HG03045 (cell line): ENCODE measurements around the gene GPM6B.
A peak's percentile ranks its signal among the peaks of the same experiment; 100 is the strongest.

Experiments
- ATAC-seq: cut with Tn5 transposase; IDR thresholded peaks from one replicate; pipeline ENCODE4 v1.9.1; 2021; ENCODE audit warnings: mild to moderate bottlenecking, moderate library complexity; ENCODE audit not compliant: unreplicated experiment

GPM6B gene

DNA sequence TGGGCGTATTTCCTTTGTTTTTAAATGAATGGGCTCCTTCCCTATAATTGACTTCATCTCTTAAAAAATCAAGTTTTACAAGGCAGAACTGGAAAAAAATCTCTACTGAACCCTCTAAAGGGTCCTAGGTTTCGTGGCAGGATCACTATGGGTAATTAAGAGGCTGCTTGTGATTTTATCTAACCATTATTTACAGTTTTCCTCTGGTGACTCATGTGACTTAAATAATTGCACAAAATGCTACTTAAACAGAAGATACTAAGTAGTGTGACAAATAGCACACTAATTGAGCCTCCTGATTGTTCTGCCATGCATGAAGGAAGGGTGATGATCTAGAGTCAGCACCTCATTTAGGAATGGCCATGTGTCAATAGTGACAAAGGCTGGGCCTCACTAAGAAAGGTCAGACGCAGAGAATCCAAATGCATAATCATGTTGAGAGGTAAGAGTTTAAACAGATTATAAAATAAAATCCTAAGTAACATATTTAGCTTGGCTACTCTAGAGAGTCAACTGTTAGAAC lies 46.8 kb downstream of the GPM6B start:
- no peak for ATAC-seq

DNA sequence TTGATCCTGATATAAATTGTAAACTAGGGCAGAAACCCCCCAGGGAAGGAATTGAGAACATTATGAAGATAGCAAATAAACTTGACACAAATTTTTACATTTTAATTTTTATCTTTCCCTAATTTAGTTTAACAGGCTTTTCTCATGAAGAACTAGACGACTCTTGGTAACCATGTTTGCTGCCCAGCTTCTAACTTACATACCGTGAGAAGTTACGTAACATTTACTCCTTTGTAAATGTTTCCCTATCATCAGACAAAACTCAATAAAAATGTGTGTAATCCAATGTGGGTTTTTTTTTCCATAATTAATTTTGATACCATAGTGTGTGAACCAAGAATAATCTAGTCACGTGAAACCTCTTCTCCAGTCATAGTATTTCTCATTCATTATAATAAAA lies 48.0 kb downstream of the GPM6B start:
- no peak for ATAC-seq

DNA sequence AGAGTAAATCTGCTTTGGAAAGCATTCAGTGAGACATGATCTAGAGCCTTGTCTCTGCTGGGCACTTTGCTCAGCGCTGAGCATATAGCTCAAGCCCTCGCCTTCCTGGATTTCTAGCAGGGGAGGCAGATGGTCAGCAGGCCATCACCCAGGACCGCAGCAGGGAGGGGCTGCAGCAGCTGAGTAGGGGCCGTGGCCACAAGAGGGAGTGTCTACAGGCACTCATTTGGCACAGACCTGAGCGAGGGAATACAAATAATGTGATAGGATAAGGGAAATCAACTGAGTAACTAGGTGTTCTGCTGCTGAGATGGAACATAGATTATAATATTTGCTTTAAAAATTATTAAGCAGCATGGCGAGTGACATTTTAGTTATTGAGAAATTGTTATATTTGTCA lies 52.1 kb downstream of the GPM6B start:
- ATAC-seq = no peak

DNA sequence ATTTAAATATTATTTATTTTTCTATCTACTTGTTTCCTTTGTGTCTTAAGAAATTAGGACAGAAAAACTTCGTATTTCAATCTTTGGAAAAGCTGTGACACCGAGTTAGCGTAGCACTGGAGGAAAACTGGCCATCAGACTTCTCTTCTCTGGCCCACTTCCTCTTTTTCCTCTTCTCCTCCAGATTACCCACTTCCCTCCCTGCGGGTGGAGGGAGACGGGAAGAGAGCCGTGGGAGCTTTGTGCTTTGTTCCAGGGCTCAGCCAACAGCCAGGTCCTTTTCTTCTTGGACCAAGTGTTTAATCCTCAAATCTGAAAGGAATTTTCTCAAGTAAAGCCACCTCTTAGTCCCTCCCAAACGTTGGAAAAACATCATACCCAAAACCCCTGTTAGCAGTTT lies 52.6 kb downstream of the GPM6B start:
- no peak for ATAC-seq

DNA sequence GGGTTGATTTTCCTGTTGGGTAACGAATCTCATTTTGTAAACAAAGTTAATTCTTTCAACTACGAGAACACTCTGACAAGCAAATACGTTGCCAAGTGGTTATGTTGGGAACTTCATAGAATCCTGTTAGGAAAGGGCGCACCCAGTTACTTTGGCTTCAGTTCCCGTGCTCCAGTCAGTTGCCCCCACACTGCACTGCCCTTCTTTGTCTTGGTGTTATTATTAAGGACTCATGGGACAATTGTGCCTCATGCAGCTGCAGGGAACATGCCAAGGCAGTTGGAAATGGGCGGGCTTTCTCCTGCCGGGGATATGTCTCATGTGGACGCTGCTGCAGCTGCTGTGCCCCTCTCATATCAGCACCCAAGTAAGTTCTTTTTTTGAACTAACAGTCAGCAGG lies 53.4 kb downstream of the GPM6B start:
- no peak for ATAC-seq

DNA sequence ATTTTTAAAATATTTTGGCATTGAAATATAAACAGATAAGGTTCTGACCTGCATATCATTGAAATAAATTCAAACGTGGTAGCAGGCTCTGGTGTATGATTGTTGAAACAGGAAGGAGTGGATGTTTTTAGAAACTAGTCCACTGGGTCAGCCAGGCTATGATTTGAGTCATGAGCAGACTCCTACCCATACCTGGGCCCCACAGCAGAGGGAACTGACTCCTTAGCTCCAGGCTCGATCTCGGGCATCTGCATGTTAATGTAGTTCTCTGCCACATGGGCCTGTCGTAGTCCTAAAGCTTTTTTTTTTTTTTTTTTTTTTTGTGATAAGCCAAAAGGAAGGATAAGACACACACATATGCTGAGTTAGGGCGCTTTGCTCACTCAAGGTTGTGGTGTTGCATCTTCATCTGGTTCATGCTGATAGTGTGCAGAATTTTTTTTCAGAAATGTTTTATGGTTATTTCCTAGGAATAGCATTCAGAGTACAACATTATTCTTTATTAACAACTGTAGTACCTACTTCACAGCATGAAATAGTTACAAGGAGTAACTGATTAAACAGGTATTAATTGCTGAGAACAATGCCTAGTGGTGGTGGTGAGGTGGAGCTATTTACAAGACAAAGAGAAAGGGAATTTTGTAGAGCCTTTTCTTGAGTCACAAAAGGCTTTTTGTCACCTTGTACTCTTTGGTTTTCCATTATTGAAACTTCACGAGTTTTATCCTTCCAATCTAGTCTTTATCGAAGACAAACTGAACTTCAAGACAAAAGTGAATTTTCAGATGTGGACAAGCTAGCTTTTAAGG lies 55.1 kb downstream of the GPM6B start:
- no peak for ATAC-seq

DNA sequence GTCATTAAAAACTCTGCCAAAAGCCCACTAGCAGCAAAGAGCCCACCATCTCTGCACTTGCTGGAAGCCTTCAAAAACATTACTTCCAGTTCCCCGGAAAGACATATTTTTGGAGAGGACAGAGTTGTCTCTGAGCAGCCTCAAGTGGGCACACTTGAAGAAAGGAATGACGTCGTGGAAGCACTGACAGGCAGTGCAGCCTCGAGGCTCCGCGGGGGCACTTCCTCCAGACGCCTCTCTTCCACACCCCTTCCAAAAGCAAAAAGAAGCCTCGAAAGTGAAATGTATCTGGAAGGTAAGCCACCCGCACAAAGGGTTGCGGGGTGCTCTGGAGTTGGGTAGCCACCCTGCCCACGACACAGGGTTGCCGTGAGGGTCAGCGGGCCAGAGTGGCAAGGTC lies 56.5 kb downstream of the GPM6B start:
- ATAC-seq = no peak

DNA sequence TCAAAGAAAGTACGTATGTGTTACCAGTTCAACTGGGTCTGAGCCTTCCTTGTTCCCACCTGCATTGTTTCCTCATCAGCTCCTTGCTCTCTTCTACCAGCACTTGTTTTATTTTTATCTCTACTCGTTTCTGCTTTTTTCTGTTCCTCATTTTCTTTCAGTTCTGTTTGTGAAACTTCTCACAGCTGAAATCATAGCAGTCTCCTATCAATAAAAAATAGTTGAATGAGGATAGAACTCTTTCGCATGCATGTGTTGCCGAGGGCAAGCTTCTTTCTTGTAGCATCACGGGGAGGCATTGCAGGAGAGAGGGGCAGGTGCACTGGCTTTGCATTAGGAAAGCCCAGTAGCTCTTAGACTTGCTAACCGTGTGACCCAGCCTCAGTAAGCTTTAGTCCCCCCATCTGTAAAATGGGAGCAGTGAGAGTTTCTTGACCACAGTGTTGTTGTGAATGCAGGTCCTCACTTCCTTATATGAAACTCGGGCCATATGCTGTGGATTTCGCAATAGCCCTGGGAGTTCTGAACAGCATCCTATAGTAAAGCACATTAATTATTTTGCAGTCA lies 57.7 kb downstream of the GPM6B start:
- peak; percentile 75 for ATAC-seq

DNA sequence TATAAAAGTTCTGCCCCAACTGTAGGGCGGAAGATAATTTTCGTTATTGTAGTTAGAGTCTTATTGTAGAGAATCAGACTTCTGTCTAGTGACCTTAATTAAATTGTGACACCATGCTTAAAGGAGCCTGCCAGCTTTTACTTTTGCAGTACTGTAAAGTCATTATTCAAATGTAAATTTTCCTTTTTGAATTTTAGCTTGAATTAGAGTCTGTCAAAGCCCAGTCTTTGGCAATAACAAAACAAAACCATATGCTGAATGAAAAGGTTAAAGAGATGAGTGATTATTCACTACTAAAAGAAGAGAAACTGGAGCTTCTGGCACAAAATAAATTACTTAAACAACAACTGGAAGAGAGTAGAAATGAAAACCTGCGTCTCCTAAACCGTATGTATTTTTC lies 60.5 kb downstream of the GPM6B start:
- no peak for ATAC-seq

DNA sequence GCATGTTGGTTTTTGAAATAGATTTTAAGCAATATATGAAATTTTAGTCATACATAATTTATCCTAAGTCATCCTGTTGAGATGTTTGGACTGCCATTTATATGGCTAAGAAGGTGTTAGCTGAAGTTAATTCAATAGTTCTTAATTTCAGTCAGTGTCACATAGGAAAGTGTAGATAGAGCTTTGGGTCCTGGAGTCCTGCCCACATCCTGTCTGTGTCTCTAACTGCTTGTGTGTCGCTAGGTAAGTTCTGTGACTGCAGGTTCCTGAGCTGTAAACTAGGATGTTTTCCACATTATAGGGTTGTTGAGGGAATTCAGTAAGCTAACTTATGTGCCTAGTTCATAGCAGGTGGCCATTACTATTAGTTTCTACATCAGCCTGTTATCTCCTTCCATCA lies 61.6 kb downstream of the GPM6B start:
- ATAC-seq = no peak

DNA sequence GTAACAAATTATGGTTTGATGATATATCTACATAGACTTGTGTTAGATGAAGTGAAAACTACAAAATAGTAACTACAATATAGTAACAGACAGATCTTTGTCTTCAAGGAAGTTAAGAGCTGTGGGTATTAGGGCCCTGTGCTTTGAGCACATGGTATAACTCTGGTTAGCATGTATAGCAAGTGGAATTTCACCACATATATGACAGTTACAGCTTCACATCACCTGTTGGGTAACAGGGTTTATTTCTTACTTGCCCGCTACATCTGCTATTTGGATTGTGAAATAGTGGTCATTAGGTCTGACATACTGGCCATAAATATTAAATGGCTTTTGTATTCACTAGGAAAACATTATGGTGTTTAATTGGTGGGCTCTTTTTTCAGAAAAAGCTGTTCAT lies 62.1 kb downstream of the GPM6B start:
- no peak for ATAC-seq

DNA sequence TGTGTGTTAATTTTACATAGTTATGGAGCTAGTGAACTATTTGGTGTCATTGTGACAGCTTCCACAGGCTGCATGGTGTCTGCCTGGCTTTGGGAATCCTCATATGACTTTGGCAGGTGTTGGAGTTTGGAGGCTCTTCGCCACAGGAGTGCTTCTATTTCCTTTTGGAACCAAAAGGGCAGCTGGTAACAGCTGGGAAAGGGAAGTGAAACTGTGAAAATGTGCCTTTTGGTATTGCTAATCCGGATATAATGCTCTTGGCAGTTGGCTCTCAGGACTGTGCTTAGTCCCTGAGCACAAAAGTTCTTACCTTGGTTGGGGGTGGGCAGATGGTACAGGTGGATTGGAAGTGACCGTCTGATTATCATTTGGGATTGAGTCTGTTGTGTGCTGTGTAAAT lies 64.2 kb downstream of the GPM6B start:
- no peak for ATAC-seq

DNA sequence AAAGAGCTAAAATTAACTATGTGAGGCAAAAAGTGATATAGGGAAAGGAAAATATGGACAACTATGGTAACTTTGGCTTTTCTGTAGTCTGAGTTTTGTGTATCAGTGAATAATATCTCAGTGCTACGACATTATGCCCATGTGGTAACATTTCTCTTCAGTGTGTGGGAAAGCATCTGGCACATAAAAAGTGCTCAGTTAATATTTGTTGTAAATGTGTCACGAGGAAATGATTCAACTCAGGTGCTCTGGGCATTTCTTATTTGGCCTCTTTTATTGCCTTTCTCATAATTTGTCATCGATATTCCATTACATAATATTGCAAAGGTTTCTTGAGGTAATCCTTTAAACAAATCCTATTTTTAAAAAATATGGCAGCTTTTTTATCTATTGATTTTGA lies 64.8 kb downstream of the GPM6B start:
- no peak for ATAC-seq

DNA sequence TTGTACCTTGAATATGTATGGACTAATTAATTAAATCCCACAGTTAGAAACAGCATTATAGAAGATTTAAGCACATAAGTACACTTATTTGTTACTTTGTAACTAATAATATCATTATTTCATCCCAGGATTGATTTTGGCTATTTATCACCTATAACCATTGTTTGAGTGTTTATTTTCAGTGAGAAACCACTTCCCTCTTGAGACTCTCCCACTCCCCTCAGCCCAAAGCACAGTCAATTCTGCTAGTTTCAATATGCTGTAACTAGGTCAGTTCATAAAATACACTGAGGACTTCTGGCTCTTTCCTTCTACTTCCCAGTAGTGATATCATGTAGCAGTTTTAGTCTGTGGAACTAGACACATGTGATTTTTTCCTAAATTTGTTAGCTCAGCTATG lies 66.1 kb downstream of the GPM6B start:
- no peak for ATAC-seq

DNA sequence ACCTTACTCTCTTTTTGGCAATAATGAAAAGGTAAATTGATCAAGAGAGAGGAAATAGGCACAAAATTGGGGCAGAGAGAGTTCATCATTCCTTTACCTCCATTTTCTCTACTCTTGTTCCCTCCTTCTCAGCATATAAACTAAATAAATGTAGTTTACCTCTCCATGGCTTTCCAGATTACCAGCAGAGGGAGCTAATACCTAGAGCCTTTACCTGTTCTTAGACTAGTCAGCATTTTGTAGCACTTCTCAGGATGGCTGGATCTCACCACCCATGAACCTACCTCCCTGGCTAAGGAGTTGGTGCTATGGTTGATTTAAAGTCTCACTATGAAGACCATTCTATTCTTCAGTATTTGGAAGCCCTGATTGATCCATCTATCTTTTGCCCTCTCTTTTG lies 66.7 kb downstream of the GPM6B start:
- no peak for ATAC-seq

DNA sequence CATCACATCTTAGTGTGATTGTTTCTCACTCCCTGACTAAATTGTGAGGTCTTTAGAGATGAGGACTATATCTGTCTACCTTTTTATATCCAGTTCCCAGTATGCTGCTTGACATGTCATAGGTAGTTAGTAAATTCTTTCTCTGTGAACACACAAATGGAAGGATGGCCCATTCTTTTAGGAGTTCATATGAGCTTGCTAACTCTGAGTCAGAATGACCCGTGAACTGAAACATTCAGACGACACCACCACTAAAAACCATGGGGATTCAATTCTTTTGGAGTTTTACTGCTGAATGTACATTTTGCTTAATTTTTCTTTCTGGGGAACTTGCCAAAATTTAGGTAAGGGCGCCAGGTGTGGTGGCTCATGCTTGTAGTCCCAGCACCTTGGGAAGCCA lies 68.4 kb downstream of the GPM6B start:
- no peak for ATAC-seq

DNA sequence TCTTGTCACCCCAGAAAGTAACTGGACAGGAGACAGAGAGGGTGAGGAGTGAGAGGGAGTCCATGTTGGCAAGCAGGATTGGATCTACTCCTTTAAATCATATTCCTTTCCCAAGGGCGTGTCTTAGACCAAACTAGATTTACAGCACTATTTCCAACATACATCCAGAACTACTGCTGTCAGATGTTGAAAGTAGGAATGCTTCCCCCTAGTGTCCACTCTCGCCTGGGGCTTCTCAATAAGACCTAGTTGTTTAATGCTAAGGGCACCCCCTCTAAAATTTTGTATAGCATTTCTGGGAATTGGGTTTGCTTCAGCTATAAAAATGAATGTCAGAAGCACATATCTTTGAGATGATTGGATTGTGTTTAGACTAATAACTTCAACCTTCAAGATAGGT lies 69.1 kb downstream of the GPM6B start:
- ATAC-seq = no peak

DNA sequence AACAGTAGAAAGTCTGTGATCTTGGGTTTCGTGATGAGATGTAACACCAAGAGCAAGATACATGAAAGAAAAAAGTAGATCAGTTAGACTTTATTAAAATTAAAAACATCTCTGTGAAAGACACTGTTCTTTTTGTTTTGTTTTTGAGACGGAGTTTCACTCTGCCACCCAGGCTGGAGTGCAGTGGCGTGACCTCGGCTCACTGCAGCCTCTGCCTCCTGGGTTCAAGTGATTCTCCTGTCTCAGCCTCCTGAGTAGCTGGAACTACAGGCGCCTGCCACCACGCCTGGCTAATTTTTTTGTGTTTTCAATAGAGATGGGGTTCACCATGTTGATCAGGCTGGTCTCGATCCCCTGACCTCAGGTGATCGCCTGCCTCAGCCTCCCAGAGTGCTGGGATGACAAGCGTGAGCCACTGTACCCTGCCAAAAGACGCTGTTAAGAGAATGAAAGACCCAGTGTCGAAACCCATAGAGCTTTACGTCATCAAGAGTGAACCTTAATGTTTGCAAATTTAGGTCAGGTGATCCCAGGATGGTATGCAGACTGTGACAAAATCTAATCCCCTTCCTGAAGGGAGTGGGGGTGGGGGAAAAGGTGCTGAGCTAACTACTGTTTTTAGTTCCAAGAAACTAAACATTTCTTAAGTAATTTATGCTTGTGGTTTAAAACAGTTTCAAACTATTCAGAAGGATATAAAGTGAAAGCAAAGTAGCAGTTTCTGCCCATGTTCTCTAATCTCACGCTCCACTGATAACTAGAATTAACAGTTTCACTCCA lies 74.3 kb downstream of the GPM6B start:
- peak; percentile 90 for ATAC-seq

DNA sequence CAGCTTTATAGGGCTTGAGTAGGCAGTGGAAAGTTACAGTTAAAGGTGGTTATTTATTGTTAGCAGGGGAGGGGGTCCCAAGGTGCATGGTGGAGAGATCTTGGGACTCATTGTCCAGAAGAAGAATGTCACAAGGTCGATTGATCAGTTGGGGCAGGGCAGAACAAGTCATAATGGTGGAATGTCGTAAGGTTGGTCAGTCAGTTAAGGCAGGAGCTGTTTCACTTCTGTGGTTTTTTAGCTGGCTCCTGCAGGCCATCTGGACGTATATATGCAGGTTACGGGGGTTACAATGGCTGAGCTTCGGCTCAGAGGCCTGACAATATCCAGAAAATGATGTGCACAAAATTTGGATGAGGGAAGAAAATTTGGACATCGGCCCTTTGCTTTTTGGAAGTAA lies 75.2 kb downstream of the GPM6B start:
- no peak for ATAC-seq

DNA sequence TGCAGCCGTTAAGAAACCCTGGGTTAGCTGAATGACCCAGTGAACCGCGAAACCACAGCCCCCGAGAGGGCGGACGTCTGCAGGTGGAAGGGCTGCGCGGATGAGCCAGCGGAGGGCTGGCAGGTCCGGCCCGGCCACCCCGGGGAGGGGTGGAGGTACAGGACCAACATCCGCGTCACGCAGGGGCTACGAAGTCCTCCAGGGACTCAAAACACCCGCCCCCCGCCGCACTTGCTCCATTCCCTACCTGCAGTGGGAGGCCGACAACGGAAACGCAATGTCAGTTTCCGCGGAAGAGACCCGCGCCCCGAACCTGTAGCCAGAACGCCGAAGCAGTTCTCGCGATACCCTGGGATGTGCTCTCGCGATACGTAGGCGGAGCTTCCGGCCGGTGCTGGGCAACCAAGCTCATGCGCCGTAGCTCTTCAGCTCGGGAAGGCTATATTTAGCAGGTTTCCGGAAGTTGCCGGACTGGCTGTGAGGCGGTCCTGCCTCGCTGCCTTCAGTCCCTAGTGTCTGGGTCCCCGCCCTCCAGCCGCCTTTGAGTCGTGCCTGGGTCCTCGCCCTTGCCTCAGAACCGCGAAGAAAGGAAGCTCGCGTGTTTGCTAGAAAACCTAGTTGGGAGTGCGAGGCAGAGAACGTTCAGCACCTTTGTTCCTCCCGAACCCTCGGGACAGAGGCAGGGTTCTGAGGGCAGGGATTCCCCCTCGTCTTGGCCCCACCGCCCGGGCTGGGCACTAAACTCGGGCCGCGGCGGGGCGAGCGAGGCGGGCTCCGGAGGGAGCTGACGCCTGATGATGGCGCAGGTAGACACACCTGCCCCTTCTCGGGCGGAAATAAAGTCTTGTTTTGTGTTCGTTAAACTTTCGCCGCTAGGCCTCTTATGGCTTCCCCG lies 82.4 kb downstream of the GPM6B start, which contains the start of the genes OFD1 and TRAPPC2:
Gene OFD1, plus strand, starts transcription at position 471 of the 895 bp plus-strand sequence. Its CDS starts 324 bp downstream, at position 795.
Gene TRAPPC2, minus strand, starts transcription at position 343 of the 895 bp plus-strand sequence. CDS start 14,657 bp downstream, outside the sequence.
- ATAC-seq = peak; percentile 94

DNA sequence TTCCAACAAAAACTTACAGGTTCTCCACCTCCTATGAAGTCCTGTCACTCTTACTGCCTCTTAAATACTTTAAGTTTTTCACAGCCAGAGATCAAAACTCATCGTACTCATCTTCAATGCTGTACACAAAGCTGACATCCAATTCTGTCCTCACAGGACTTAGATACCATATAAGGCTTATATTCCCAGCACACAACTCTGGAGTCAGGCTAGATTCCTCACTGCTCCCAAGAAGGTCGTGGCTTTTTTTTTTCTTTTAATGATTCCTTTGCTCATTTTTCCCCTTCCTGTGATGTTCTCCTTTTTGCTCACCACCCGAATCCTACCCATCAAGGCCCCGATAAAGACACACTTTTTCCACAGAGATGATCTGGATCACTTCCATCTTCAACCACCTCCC lies 83.4 kb downstream of the GPM6B start:
- ATAC-seq = no peak
